Tibial nerve (tissue), 3 donors: ENCODE data around the gene UNC45A.

Experiments
- POLR2A ChIP-seq, 2 donors: fragments of 450-650 bp; IDR thresholded peaks; one replicate each; pipeline ENCODE4 v1.6.1; 2017; ENCODE audit warnings: antibody characterized with exemption in 2 of 2, mild to moderate bottlenecking in 2 of 2, moderate library complexity in 2 of 2
- TF ChIP-seq, protein P1 (sequence below), 5 experiments: fragments of 200-600 bp in 3 of 5; fragments of 450-650 bp in 2 of 5; sonication (generic) in 3 of 5; IDR thresholded peaks; one replicate each; pipeline ENCODE4 v1.5.1; 2016 to 2019; ENCODE audit warnings: antibody characterized with exemption in 5 of 5, mild to moderate bottlenecking in 3 of 5, moderate library complexity in 2 of 5

GRCh38 chr15:90941038-90941437, 6.0 kb downstream of the UNC45A start:
- TF ChIP-seq, protein P1, sequence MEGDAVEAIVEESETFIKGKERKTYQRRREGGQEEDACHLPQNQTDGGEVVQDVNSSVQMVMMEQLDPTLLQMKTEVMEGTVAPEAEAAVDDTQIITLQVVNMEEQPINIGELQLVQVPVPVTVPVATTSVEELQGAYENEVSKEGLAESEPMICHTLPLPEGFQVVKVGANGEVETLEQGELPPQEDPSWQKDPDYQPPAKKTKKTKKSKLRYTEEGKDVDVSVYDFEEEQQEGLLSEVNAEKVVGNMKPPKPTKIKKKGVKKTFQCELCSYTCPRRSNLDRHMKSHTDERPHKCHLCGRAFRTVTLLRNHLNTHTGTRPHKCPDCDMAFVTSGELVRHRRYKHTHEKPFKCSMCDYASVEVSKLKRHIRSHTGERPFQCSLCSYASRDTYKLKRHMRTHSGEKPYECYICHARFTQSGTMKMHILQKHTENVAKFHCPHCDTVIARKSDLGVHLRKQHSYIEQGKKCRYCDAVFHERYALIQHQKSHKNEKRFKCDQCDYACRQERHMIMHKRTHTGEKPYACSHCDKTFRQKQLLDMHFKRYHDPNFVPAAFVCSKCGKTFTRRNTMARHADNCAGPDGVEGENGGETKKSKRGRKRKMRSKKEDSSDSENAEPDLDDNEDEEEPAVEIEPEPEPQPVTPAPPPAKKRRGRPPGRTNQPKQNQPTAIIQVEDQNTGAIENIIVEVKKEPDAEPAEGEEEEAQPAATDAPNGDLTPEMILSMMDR (IDR thresholded peaks at IDR 0.05) = no peak
- no peak for TF ChIP-seq POLR2A (IDR thresholded peaks at IDR 0.05)
